ENCODE results near the gene ZSCAN10. TPM values are rescaled to one million over a fixed set of nuclear protein-coding genes. Genes with fewer than 3 reads are reported as not detected.

The ZSCAN10 gene
- total RNA-seq, 1 experiment from 2014 or later, result 207 TPM

- Histone ChIP-seq H3K23ac (ENCODE audit: insufficient read length, low read depth, low read length) (no peak overlapping the region), H2AK5ac (ENCODE audit: insufficient read length, low read length) (no peak overlapping the region), H4K5ac (ENCODE audit: insufficient read length, low read depth, low read length) (no peak overlapping the region), H3K56ac (ENCODE audit: insufficient read length, low read depth, low read length) (no peak overlapping the region), H3K4me1 (ENCODE audit: insufficient read depth, low read length) (no peaks in the 10 kb centered on the region), H3K79me1 (ENCODE audit: insufficient read depth, low read depth, low read length, poor library complexity, severe bottlenecking) (no peaks in the 10 kb centered on the region), H2BK15ac (ENCODE audit: low read depth, low read length) (no peak overlapping the region), H3K4me2 (ENCODE audit: insufficient read depth, insufficient read length, low read length) (no peak overlapping the region), H3K23me2 (ENCODE audit: insufficient read length, low read depth, low read length, poor library complexity, severe bottlenecking) (peaks cover 11% of the 10 kb centered on the region), H3K27ac (ENCODE audit: insufficient read length, low read depth, low read length) (no peak overlapping the region), H4K91ac (ENCODE audit: insufficient read length, low read depth, low read length) (no peak overlapping the region), H3K9me3 (ENCODE audit: control insufficient read depth, low read depth, low read length) (no peaks in the 10 kb centered on the region), H2AFZ (ENCODE audit: low read length) (no peak overlapping the region), H3K79me2 (ENCODE audit: insufficient read depth, low read length) (no peaks in the 10 kb centered on the region), H3K9ac (ENCODE audit: extremely low read depth, insufficient read length, low read length) (no peak overlapping the region), H3K27me3 (ENCODE audit: insufficient read depth, low read length) (peaks cover 2% of the 10 kb centered on the region; the same call in 1 of the 2 replicates), H3K4ac (ENCODE audit: low read depth, low read length) (no peak overlapping the region), H3K14ac (ENCODE audit: insufficient read depth, low read length) (no peak overlapping the region), H3T11ph (ENCODE audit: low read length) (no peak overlapping the region), H4K8ac (replicated peaks; ENCODE audit: insufficient read length, low read depth, low read length) (no peak overlapping the region), H4K20me1 (ENCODE audit: control insufficient read depth, insufficient read depth, insufficient read length) (no peaks in the 10 kb centered on the region), H2BK20ac (ENCODE audit: low read depth, low read length, poor library complexity, severe bottlenecking) (no peak overlapping the region), H2BK12ac (ENCODE audit: insufficient read length, low read depth, low read length) (no peak overlapping the region), H2BK5ac (ENCODE audit: insufficient read length, low read length) (no peak overlapping the region), H3K18ac (ENCODE audit: insufficient read length, low read depth, low read length) (no peak overlapping the region), H2BK120ac (ENCODE audit: low read depth, low read length, poor library complexity, severe bottlenecking) (no peak overlapping the region)
- H3K9me3 Mint-ChIP-seq, result no peaks in the 10 kb centered on the region; a peak in 2 of 5 replicates
- no peak for DNase-seq
- H3K4me1 Mint-ChIP-seq, result peaks cover 12 to 22% of the 10 kb centered on the region in 2 experiments
- H3K27me3 Mint-ChIP-seq (ENCODE audit: low read depth), result peaks cover 62% of the 10 kb centered on the region
- no peak for TF ChIP-seq CTCF (conservative IDR thresholded peaks at IDR 0.05)
- no CpG with 5 or more reads among the region's 4 CpGs for WGBS (ENCODE audit: extremely low coverage, insufficient read length, low lambda C conversion rate)
- no peak overlapping the region; a peak in 1 of 5 replicates for H3K4me3 Mint-ChIP-seq
- H3K36me3 Mint-ChIP-seq (ENCODE audit: insufficient read depth in 1 of 3, low read depth in 3 of 3), result peaks cover 23 to 45% (median 25%) of the 10 kb centered on the region in 3 experiments
- H3K27ac Mint-ChIP-seq, result no peak overlapping the region
These were observed 48.1 kb downstream of the ZSCAN10 start for GRCh38 chr16:3051009-3051408.

Data from H9 (cell line).